ENCODE data around the gene GPR55. TPM values are rescaled to one million over a fixed set of nuclear protein-coding genes. Genes with fewer than 3 reads are reported as not detected.
"Not testable (repeated sequence)": the region's sequence is repeated elsewhere in the genome, so short reads cannot be mapped to it uniquely, and the experiment has no call there.

The GPR55 gene
- total RNA-seq, 2 donors from 2014 or later: 2.6 to 7.5 TPM

- Histone ChIP-seq H3K4me1 (ENCODE audit: control insufficient read depth, insufficient read depth, low read length) (no peaks in the 10 kb centered on the region), H3K4me3 (ENCODE audit: low read length) (no peak overlapping the region), H3K9ac (ENCODE audit: extremely low read depth, low read length, poor library complexity, severe bottlenecking) (no peak overlapping the region), H3K27ac (ENCODE audit: low read depth, low read length) (no peak overlapping the region), H3K36me3 (ENCODE audit: control insufficient read depth, insufficient read depth, low read length) (no peaks in the 10 kb centered on the region), H3K27me3 (ENCODE audit: control insufficient read depth, insufficient read depth, low read length, poor library complexity, severe bottlenecking) (no peaks in the 10 kb centered on the region), H3K9me3 (ENCODE audit: control insufficient read depth, low read length) (no peaks in the 10 kb centered on the region)
- no peaks in the 10 kb centered on the region for H3K36me3 Mint-ChIP-seq (ENCODE audit: low read depth)
- H3K4me3 Mint-ChIP-seq: no peak overlapping the region
- H3K4me1 Mint-ChIP-seq: no peaks in the 10 kb centered on the region
- no peak overlapping the region for H3K27ac Mint-ChIP-seq
- DNase-seq: no peak
- 90 to 100% methylated on average over 1 to 2 of the region's 2 CpGs for WGBS, 2 experiments (ENCODE audit: insufficient coverage in 1 of 2, insufficient read length in 1 of 2)
- H3K27me3 Mint-ChIP-seq (ENCODE audit: insufficient read depth): no peaks in the 10 kb centered on the region
- H3K9me3 Mint-ChIP-seq: peaks cover 7% of the 10 kb centered on the region
- TF ChIP-seq CTCF (conservative IDR thresholded peaks at IDR 0.05): no peak
Measured at GRCh38 chr2:230969659-230970015, 44.6 kb upstream of the GPR55 start.

GRCh38 chr2:230968921-230969658 is 44.0 kb upstream of the GPR55 start:
- Histone ChIP-seq H3K9me3 (ENCODE audit: control insufficient read depth, low read length) (peaks cover 1% of the 10 kb centered on the region), H3K4me3 (ENCODE audit: low read length) (no peak overlapping the region), H3K4me1 (ENCODE audit: control insufficient read depth, insufficient read depth, low read length) (no peaks in the 10 kb centered on the region), H3K9ac (ENCODE audit: extremely low read depth, low read length, poor library complexity, severe bottlenecking) (no peak overlapping the region), H3K27me3 (ENCODE audit: control insufficient read depth, insufficient read depth, low read length, poor library complexity, severe bottlenecking) (no peaks in the 10 kb centered on the region), H3K36me3 (ENCODE audit: control insufficient read depth, insufficient read depth, low read length) (no peaks in the 10 kb centered on the region), H3K27ac (ENCODE audit: low read depth, low read length) (no peak overlapping the region)
- no peaks in the 10 kb centered on the region for H3K27me3 Mint-ChIP-seq (ENCODE audit: insufficient read depth)
- no peak for TF ChIP-seq CTCF (conservative IDR thresholded peaks at IDR 0.05)
- H3K27ac Mint-ChIP-seq: no peak overlapping the region
- WGBS, 2 experiments (ENCODE audit: insufficient coverage in 1 of 2, insufficient read length in 1 of 2): 93 to 94% methylated on average over 9 to 16 of the region's 16 CpGs
- no peaks in the 10 kb centered on the region for H3K36me3 Mint-ChIP-seq (ENCODE audit: low read depth)
- H3K4me1 Mint-ChIP-seq: no peaks in the 10 kb centered on the region
- no peak for DNase-seq
- no peak overlapping the region for H3K4me3 Mint-ChIP-seq
- H3K9me3 Mint-ChIP-seq: peaks cover 3% of the 10 kb centered on the region

GRCh38 chr2:230968314-230968713 is 43.3 kb upstream of the GPR55 start:
- H3K9me3 Mint-ChIP-seq; H3K4me1 Mint-ChIP-seq; H3K4me3 Mint-ChIP-seq; H3K4me1 ChIP-seq (ENCODE audit: control insufficient read depth, insufficient read depth, low read length); H3K27ac ChIP-seq (ENCODE audit: low read depth, low read length); H3K27me3 Mint-ChIP-seq (ENCODE audit: insufficient read depth); H3K27ac Mint-ChIP-seq; H3K9ac ChIP-seq (ENCODE audit: extremely low read depth, low read length, poor library complexity, severe bottlenecking); H3K27me3 ChIP-seq (ENCODE audit: control insufficient read depth, insufficient read depth, low read length, poor library complexity, severe bottlenecking); H3K9me3 ChIP-seq (ENCODE audit: control insufficient read depth, low read length); H3K36me3 Mint-ChIP-seq (ENCODE audit: low read depth); DNase-seq; H3K4me3 ChIP-seq (ENCODE audit: low read length); H3K36me3 ChIP-seq (ENCODE audit: control insufficient read depth, insufficient read depth, low read length): not testable (repeated sequence)
- 92 to 100% methylated on average over 3 to 6 of the region's 6 CpGs for WGBS, 2 experiments (ENCODE audit: insufficient coverage in 1 of 2, insufficient read length in 1 of 2)

- TF ChIP-seq CTCF (conservative IDR thresholded peaks at IDR 0.05): no peak
- no peaks in the 10 kb centered on the region for H3K36me3 Mint-ChIP-seq (ENCODE audit: low read depth)
- Histone ChIP-seq H3K9me3 (ENCODE audit: control insufficient read depth, low read length) (peaks cover 13% of the 10 kb centered on the region), H3K4me3 (ENCODE audit: low read length) (no peak overlapping the region), H3K9ac (ENCODE audit: extremely low read depth, low read length, poor library complexity, severe bottlenecking) (no peak overlapping the region), H3K4me1 (ENCODE audit: control insufficient read depth, insufficient read depth, low read length) (no peaks in the 10 kb centered on the region), H3K27me3 (ENCODE audit: control insufficient read depth, insufficient read depth, low read length, poor library complexity, severe bottlenecking) (no peaks in the 10 kb centered on the region), H3K27ac (ENCODE audit: low read depth, low read length) (no peak overlapping the region), H3K36me3 (ENCODE audit: control insufficient read depth, insufficient read depth, low read length) (no peaks in the 10 kb centered on the region)
- H3K4me3 Mint-ChIP-seq: no peak overlapping the region
- peaks cover 13% of the 10 kb centered on the region for H3K9me3 Mint-ChIP-seq
- WGBS, 2 experiments (ENCODE audit: insufficient coverage in 1 of 2, insufficient read length in 1 of 2): 87% methylated on average over 3 of the region's 3 CpGs; no CpG with 5 or more reads in 1 of the 2 experiments
- H3K4me1 Mint-ChIP-seq: peaks cover 4% of the 10 kb centered on the region
- no peaks in the 10 kb centered on the region for H3K27me3 Mint-ChIP-seq (ENCODE audit: insufficient read depth)
- DNase-seq: no peak
- H3K27ac Mint-ChIP-seq: no peak overlapping the region
Measured at GRCh38 chr2:230967113-230967512, 42.1 kb upstream of the GPR55 start.

Data from endodermal cell (in vitro differentiated cells).